HCT116 (cell line): ENCODE measurements around the gene USPL1. TPM values are rescaled to one million over a fixed set of nuclear protein-coding genes. Genes with fewer than 3 reads are reported as not detected.

Source experiments
- ATAC-seq: fragments of 200-7000 bp; cut with Tn5 transposase; 2 replicates; pipeline ENCODE4 v1.9.1; 2020; ENCODE audit warnings: mild to moderate bottlenecking, moderate library complexity
- BruUV-seq: library from RNA; stranded (reverse); fragments of 400-500 nt; replicated peaks from 2 replicates; lab custom pipeline; 2021; lab: Mats Ljungman, UMichigan
- CTCF ChIA-PET: fragments of 300-600 bp; sonication (Branson Sonifier 250); formaldehyde crosslinking; loops from one replicate; lab custom pipeline; 2021; ENCODE audit warnings: antibody characterized with exemption; lab: Charles Lee
- POLR2A ChIA-PET: fragments of 300-600, 350-600 bp; sonication (Branson Sonifier 250); formaldehyde crosslinking; loops from one replicate; lab custom pipeline; 2021; ENCODE audit warnings: antibody characterized with exemption; lab: Charles Lee
- RAD21 ChIA-PET, 2 experiments: fragments of 300-600 bp; sonication (Branson Sonifier 250); formaldehyde crosslinking; loops; one replicate each; lab custom pipeline; 2023; ENCODE audit warnings: low total read pairs in 2 of 2; ENCODE audit not compliant: uncharacterized antibody in 2 of 2, unreplicated experiment in 2 of 2, low non-redundant PET in 1 of 2; lab: Charles Lee
- DNase-seq: peaks from one replicate; pipeline ENCODE4 v3.0.0-alpha.2; 2010; ENCODE audit warnings: low read depth, low spot score
- H2AFZ ChIP-seq: fragments of 200-600 bp; shearing (Covaris generic), sonication (generic); 2 replicates; pipeline ENCODE4 v1.6.1; 2017; ENCODE audit warnings: low read depth, mixed run types, mixed read lengths, antibody characterized with exemption, low read length; ENCODE audit not compliant: poor library complexity, severe bottlenecking
- H3K27ac ChIP-seq: 2 replicates; pipeline ENCODE4 v1.5.1; 2012; ENCODE audit warnings: low read depth, low read length
- H3K27me3 ChIP-seq: fragments of 200-600 bp; sonication (generic); 2 replicates; pipeline ENCODE4 v1.6.1; 2016; ENCODE audit warnings: mixed run types, low read length, mixed read lengths; ENCODE audit not compliant: insufficient read depth
- H3K36me3 ChIP-seq, 2 experiments: fragments of 200-500 bp in 1 of 2; fragments of 200-600 bp in 1 of 2; sonication (Bioruptor generic) in 1 of 2; sonication (generic) in 1 of 2; 2 replicates each; pipeline versions ENCODE4 v1.5.1 to v1.6.1; 2014 to 2016; ENCODE audit warnings: low read length in 2 of 2, inconsistent platforms in 1 of 2, mixed read lengths in 1 of 2, mixed run types in 1 of 2; ENCODE audit not compliant: insufficient read depth in 2 of 2, control insufficient read depth in 1 of 2
- H3K4me1 ChIP-seq, 2 experiments: fragments of 200-600 bp in 1 of 2; sonication (generic) in 1 of 2; 2 replicates each; pipeline versions ENCODE4 v1.5.1 to v1.6.1; 2012 to 2017; ENCODE audit warnings: low read length in 2 of 2, inconsistent platforms in 1 of 2, mild to moderate bottlenecking in 1 of 2, mixed read lengths in 1 of 2, mixed run types in 1 of 2, moderate library complexity in 1 of 2; ENCODE audit not compliant: insufficient read depth in 2 of 2, control insufficient read depth in 1 of 2
- H3K4me2 ChIP-seq: fragments of 200-600 bp; sonication (generic); 2 replicates; pipeline ENCODE4 v1.6.1; 2017; ENCODE audit warnings: mixed run types, low read length, mixed read lengths
- H3K4me3 ChIP-seq, 2 experiments: fragments of 200-600 bp in 1 of 2; sonication (generic) in 1 of 2; replicated peaks in 1 of 2; 2 replicates each; pipeline ENCODE4 v1.5.1; 2011 to 2016; ENCODE audit warnings: low read length in 2 of 2, control low read depth in 1 of 2, low read depth in 1 of 2, mild to moderate bottlenecking in 1 of 2, mixed read lengths in 1 of 2, mixed run types in 1 of 2
- H3K79me2 ChIP-seq: fragments of 200-600 bp; sonication (generic); 2 replicates; pipeline ENCODE4 v1.6.1; 2017; ENCODE audit warnings: mild to moderate bottlenecking, mixed run types, low read length, moderate library complexity, mixed read lengths; ENCODE audit not compliant: insufficient read depth
- H3K9ac ChIP-seq: fragments of 200-600 bp; sonication (generic); 2 replicates; pipeline ENCODE4 v1.6.1; 2016; ENCODE audit warnings: low read length, mixed read lengths
- H3K9me2 ChIP-seq: fragments of 200-600 bp; sonication (generic), shearing (Covaris generic); 2 replicates; pipeline ENCODE4 v1.6.1; 2017; ENCODE audit warnings: mixed run types, mild to moderate bottlenecking, moderate library complexity; ENCODE audit not compliant: insufficient read depth
- H3K9me3 ChIP-seq, 2 experiments: fragments of 200-500 bp in 1 of 2; fragments of 200-600 bp in 1 of 2; sonication (Bioruptor generic) in 1 of 2; sonication (generic) in 1 of 2; 2 replicates each; pipeline ENCODE4 v1.6.1; 2014 to 2017; ENCODE audit warnings: low read length in 2 of 2, mixed read lengths in 2 of 2, inconsistent platforms in 1 of 2, low read depth in 1 of 2, mild to moderate bottlenecking in 1 of 2, mixed run types in 1 of 2, moderate library complexity in 1 of 2; ENCODE audit not compliant: control insufficient read depth in 1 of 2, insufficient read depth in 1 of 2
- H4K20me1 ChIP-seq: fragments of 200-600 bp; sonication (generic), shearing (Covaris generic); 2 replicates; pipeline ENCODE4 v1.6.1; 2017; ENCODE audit warnings: mixed run types, mild to moderate bottlenecking, moderate library complexity; ENCODE audit not compliant: insufficient read depth
- ATF3 ChIP-seq: IDR thresholded peaks from 2 replicates; pipeline ENCODE4 v1.6.1; 2012
- CBX3 ChIP-seq: IDR thresholded peaks from 2 replicates; pipeline ENCODE4 v1.6.1; 2012; ENCODE audit warnings: low read depth
- CEBPB ChIP-seq: IDR thresholded peaks from 2 replicates; pipeline ENCODE4 v1.6.1; 2012; ENCODE audit warnings: low read depth
- ELF1 ChIP-seq: IDR thresholded peaks from 2 replicates; pipeline ENCODE4 v1.6.1; 2012; ENCODE audit warnings: low read depth, borderline replicate concordance
- EZH2 ChIP-seq: fragments of 200-600 bp; sonication (generic); IDR thresholded peaks from 2 replicates; pipeline ENCODE4 v1.6.1; 2017; ENCODE audit warnings: antibody characterized with exemption, mixed run types
- EZH2phosphoT487 ChIP-seq: fragments of 200-600 bp; IDR thresholded peaks from 2 replicates; pipeline ENCODE4 v1.6.1; 2018; ENCODE audit warnings: antibody characterized with exemption, borderline replicate concordance
- JUND ChIP-seq: IDR thresholded peaks from 2 replicates; pipeline ENCODE4 v1.6.1; 2012
- POLR2A ChIP-seq: IDR thresholded peaks from 2 replicates; pipeline ENCODE4 v1.7.0; 2011; ENCODE audit warnings: borderline replicate concordance; ENCODE audit not compliant: insufficient read depth, insufficient read length; ENCODE audit errors: extremely low read depth
- POLR2AphosphoS5 ChIP-seq: IDR thresholded peaks from 2 replicates; pipeline ENCODE4 v1.6.1; 2011; ENCODE audit warnings: mild to moderate bottlenecking, low read depth, low read length, moderate library complexity
- SIN3A ChIP-seq: IDR thresholded peaks from 2 replicates; pipeline ENCODE4 v1.6.1; 2012; ENCODE audit warnings: low read depth
- SP1 ChIP-seq: IDR thresholded peaks from 2 replicates; pipeline ENCODE4 v1.6.1; 2012; ENCODE audit warnings: low read depth
- SRF ChIP-seq: IDR thresholded peaks from 2 replicates; pipeline ENCODE4 v1.6.1; 2012; ENCODE audit warnings: low read depth
- YY1 ChIP-seq: IDR thresholded peaks from 2 replicates; pipeline ENCODE4 v1.6.1; 2011; ENCODE audit warnings: low read length, low read depth, moderate library complexity, mild to moderate bottlenecking; ENCODE audit not compliant: insufficient replicate concordance; ENCODE audit errors: extremely low read depth
- ZFX ChIP-seq: fragments of 450-650 bp; IDR thresholded peaks from 2 replicates; pipeline ENCODE4 v1.6.1; 2017
- ZNF274 ChIP-seq: fragments of 200-500 bp; sonication (Bioruptor generic); IDR thresholded peaks from 2 replicates; pipeline ENCODE4 v1.6.1; 2014; ENCODE audit warnings: mild to moderate bottlenecking, low read depth, low read length, inconsistent platforms
- intact Hi-C: fragments of 100-400 bp; cut with micrococcal nuclease; formaldehyde crosslinking; loops from 2 replicates; pipeline ENCODE4 v1.10.0; 2022
- total RNA-seq: library from RNA; stranded (reverse); gene quantifications from one replicate; pipeline ENCODE4 v1.2.1, GENCODE V29; 2021; ENCODE audit not compliant: unreplicated experiment
- TF ChIP-seq, protein P1 (sequence below), 3 experiments: fragments of 200-600 bp in 1 of 3; sonication (generic) in 1 of 3; IDR thresholded peaks in 2 of 3; conservative IDR thresholded peaks in 1 of 3; 2 replicates each; pipeline ENCODE4 v1.5.1; 2012 to 2017; ENCODE audit warnings: low read depth in 2 of 3, low read length in 2 of 3, antibody characterized with exemption in 1 of 3, borderline replicate concordance in 1 of 3, control low read depth in 1 of 3, mild to moderate bottlenecking in 1 of 3, mixed read lengths in 1 of 3, mixed run types in 1 of 3, moderate library complexity in 1 of 3; ENCODE audit not compliant: insufficient read depth in 1 of 3
- TF ChIP-seq, protein P2 (sequence below): IDR thresholded peaks from 2 replicates; pipeline ENCODE4 v1.6.1; 2012

Gene USPL1
- total RNA-seq, 1 experiment from 2014 or later: 19.7 TPM

- DNase-seq (peak; percentile 78), ATAC-seq (peak; percentile 51)
- Histone ChIP-seq H3K36me3 (peaks cover 1 to 6% of the 10 kb centered on the region in 2 experiments; a peak in 2 of 4 replicates), H3K27me3 (no peaks in the 10 kb centered on the region), H3K4me3 (peak overlapping the region; percentile 78 to 92), H3K9me2 (no peaks in the 10 kb centered on the region), H3K9ac (peak overlapping the region; percentile 91), H3K79me2 (peaks cover 72% of the 10 kb centered on the region), H3K9me3 (no peaks in the 10 kb centered on the region), H4K20me1 (peaks cover 13% of the 10 kb centered on the region; the same call in 1 of the 2 replicates), H3K4me2 (peak overlapping the region; percentile 86), H3K4me1 (peaks cover 18 to 36% of the 10 kb centered on the region in 2 experiments), H3K27ac (peak overlapping the region; percentile 97), H2AFZ (no peak overlapping the region)
- peak; percentile 90 for TF ChIP-seq POLR2A
- no peak for TF ChIP-seq SIN3A
- TF ChIP-seq EZH2phosphoT487: no peak
- intact Hi-C loops: loop anchor here (1.0 to 10.0 kb wide), 5 partner anchors 125 to 428 kb away; partner anchors contain the start of gene HMGB1
- BruUV-seq: TSS peak; percentile 75
- RAD21 ChIA-PET: no interaction called here
- CTCF ChIA-PET: interaction anchor here (0.9 to 1.0 kb wide), 3 partner anchors 36 to 484 kb away, joined by 3 to 4 read pairs (median 3); no protein-coding TSS in a partner anchor
- POLR2A ChIA-PET: interaction anchor here (1.0 to 1.2 kb wide), 3 partner anchors 9 to 190 kb away, joined by 3 to 5 read pairs (median 4); partner anchors contain the start of gene HMGB1
These were observed 799 bp upstream of the USPL1 start for GRCh38 chr13:30616927-30617314.

DNA sequence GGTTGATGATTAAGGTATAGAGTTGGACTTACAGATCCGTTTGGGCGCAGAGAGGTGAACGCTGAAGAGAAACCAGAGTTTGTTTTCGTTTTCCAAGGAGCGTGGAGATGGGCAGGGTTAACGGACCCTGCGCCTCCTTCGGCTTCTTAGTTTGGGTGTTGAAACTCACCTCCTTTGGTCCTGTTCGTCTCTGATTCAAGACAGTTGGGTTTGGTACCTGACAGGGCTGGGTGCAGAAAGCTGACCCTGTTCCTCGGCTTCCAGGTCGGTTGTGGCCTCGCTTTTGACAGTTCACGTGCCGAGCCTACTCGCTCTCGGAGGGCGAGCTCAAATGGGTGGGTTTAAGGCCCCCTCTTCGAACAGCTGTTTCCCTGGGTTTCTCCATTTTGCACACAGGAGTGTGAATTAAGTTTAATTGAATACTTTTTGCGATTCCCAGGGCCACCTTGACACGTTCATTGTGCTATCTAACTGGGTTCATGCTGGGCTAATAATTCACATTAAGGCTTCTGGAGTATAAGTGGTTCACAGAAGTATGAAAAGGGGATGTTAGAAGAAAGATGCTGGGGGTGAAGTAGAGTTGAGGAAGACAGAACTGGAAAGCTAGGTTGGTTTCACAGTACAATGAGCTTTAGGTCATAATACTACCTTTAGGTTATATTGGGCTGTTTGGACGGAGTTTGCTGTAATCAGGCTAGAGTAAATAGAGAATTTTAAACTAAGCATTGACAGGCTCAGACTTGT is 638 bp downstream of the USPL1 start:
- H3K9me3 ChIP-seq: no peaks in the 10 kb centered on the region
- no peak for ATAC-seq
- no peaks in the 10 kb centered on the region for H3K9me2 ChIP-seq
- H3K27me3 ChIP-seq: no peaks in the 10 kb centered on the region
- peaks cover 13% of the 10 kb centered on the region; the same call in 1 of the 2 replicates for H4K20me1 ChIP-seq
- peak overlapping the region; percentile 92 for H3K4me3 ChIP-seq
- peak overlapping the region; percentile 91 for H3K9ac ChIP-seq
- no peak for DNase-seq
- ChIA-PET RAD21 (no interaction called here), CTCF (no interaction called here), POLR2A (no interaction called here)
- H3K4me1 ChIP-seq: peaks cover 11 to 28% of the 10 kb centered on the region in 2 experiments
- H3K36me3 ChIP-seq: peaks cover 12 to 16% of the 10 kb centered on the region in 2 experiments; a peak in 2 of 4 replicates
- peaks cover 86% of the 10 kb centered on the region for H3K79me2 ChIP-seq
- H3K4me2 ChIP-seq: peak overlapping the region; percentile 91
- TSS peak; percentile 69 for BruUV-seq
- intact Hi-C loops: loop anchor here (5.0 to 10.0 kb wide), 3 partner anchors 124 to 426 kb away; no protein-coding TSS in a partner anchor
- H3K27ac ChIP-seq: peak overlapping the region; percentile 75
- H2AFZ ChIP-seq: no peak overlapping the region
- no peak for TF ChIP-seq ZNF274
- TF ChIP-seq CEBPB: no peak
- TF ChIP-seq SP1: no peak
- TF ChIP-seq, protein P1, sequence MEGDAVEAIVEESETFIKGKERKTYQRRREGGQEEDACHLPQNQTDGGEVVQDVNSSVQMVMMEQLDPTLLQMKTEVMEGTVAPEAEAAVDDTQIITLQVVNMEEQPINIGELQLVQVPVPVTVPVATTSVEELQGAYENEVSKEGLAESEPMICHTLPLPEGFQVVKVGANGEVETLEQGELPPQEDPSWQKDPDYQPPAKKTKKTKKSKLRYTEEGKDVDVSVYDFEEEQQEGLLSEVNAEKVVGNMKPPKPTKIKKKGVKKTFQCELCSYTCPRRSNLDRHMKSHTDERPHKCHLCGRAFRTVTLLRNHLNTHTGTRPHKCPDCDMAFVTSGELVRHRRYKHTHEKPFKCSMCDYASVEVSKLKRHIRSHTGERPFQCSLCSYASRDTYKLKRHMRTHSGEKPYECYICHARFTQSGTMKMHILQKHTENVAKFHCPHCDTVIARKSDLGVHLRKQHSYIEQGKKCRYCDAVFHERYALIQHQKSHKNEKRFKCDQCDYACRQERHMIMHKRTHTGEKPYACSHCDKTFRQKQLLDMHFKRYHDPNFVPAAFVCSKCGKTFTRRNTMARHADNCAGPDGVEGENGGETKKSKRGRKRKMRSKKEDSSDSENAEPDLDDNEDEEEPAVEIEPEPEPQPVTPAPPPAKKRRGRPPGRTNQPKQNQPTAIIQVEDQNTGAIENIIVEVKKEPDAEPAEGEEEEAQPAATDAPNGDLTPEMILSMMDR (IDR thresholded peaks at IDR 0.05 in 2 of 3, conservative IDR thresholded peaks at IDR 0.05 in 1 of 3; ENCODE audit: borderline replicate concordance in 1 of 3, insufficient read depth in 1 of 3, low read depth in 2 of 3, low read length in 2 of 3): no peak
- TF ChIP-seq CBX3: no peak
- TF ChIP-seq SIN3A: no peak
- TF ChIP-seq, protein P2, sequence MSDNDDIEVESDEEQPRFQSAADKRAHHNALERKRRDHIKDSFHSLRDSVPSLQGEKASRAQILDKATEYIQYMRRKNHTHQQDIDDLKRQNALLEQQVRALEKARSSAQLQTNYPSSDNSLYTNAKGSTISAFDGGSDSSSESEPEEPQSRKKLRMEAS: no peak
- TF ChIP-seq ATF3: no peak
- TF ChIP-seq POLR2AphosphoS5: no peak
- TF ChIP-seq ELF1: no peak
- TF ChIP-seq EZH2: no peak
- TF ChIP-seq JUND: no peak
- TF ChIP-seq SRF: no peak
- TF ChIP-seq YY1: no peak
- no peak for TF ChIP-seq ZFX
